Measurements from ENCODE around the gene RMND5A.

RMND5A gene

GRCh38 chr2:86752934-86753333, 32.8 kb downstream of the RMND5A start:
- POLR2A ChIA-PET, result no interaction called here
- TF ChIP-seq CTCF (IDR thresholded peaks at IDR 0.05; ENCODE audit: control extremely low read depth, extremely low read depth, low read depth, missing control alignments), result no peak
- DNase-seq (ENCODE audit: extremely low spot score), result no peak
- CTCF ChIA-PET, result interaction anchor here (1.5 to 7.3 kb wide), 3 partner anchors 12 to 532 kb away, joined by 3 to 57 read pairs (median 6); no protein-coding TSS in a partner anchor

- CTCF ChIA-PET, result interaction anchor here (0.9 to 7.3 kb wide), 7 partner anchors 8 to 533 kb away, joined by 3 to 57 read pairs (median 4); no protein-coding TSS in a partner anchor
- DNase-seq (ENCODE audit: extremely low spot score), result no peak
- POLR2A ChIA-PET, result no interaction called here
- no peak for TF ChIP-seq CTCF (IDR thresholded peaks at IDR 0.05; ENCODE audit: control extremely low read depth, extremely low read depth, low read depth, missing control alignments)
Measured at GRCh38 chr2:86753606-86754005, 33.5 kb downstream of the RMND5A start.

- ChIA-PET POLR2A (no interaction called here), CTCF (no interaction called here)
- no peak for TF ChIP-seq CTCF (IDR thresholded peaks at IDR 0.05; ENCODE audit: control extremely low read depth, extremely low read depth, low read depth, missing control alignments)
- DNase-seq (ENCODE audit: extremely low spot score), result no peak
Measured at GRCh38 chr2:86758405-86758804, 38.3 kb downstream of the RMND5A start.

GRCh38 chr2:86760371-86760770, 40.3 kb downstream of the RMND5A start:
- DNase-seq (ENCODE audit: extremely low spot score), result no peak
- ChIA-PET POLR2A (no interaction called here), CTCF (interaction anchor here (0.9 kb wide), 1 partner anchor 12 kb away, joined by 3 read pairs; no protein-coding TSS in a partner anchor)
- no peak for TF ChIP-seq CTCF (IDR thresholded peaks at IDR 0.05; ENCODE audit: control extremely low read depth, extremely low read depth, low read depth, missing control alignments)

GRCh38 chr2:86764661-86765309, 44.7 kb downstream of the RMND5A start:
- DNase-seq (ENCODE audit: extremely low spot score), result peak; percentile 60
- ChIA-PET POLR2A (no interaction called here), CTCF (interaction anchor here (0.6 to 6.2 kb wide), 18 partner anchors 8 to 63 kb away, joined by 3 to 57 read pairs (median 5); no protein-coding TSS in a partner anchor)
- TF ChIP-seq CTCF (IDR thresholded peaks at IDR 0.05; ENCODE audit: control extremely low read depth, extremely low read depth, low read depth, missing control alignments), result peak; percentile 59

GRCh38 chr2:86765310-86765695, 45.2 kb downstream of the RMND5A start:
- no peak for TF ChIP-seq CTCF (IDR thresholded peaks at IDR 0.05; ENCODE audit: control extremely low read depth, extremely low read depth, low read depth, missing control alignments)
- ChIA-PET POLR2A (no interaction called here), CTCF (interaction anchor here (0.6 to 6.2 kb wide), 14 partner anchors 10 to 64 kb away, joined by 3 to 57 read pairs (median 4); no protein-coding TSS in a partner anchor)
- no peak for DNase-seq (ENCODE audit: extremely low spot score)

Measured in GM10248 (cell line).